Mesenchymal stem cell (in vitro differentiated cells and primary cell): ENCODE results near the gene TGM2.
A peak's percentile ranks its signal among the peaks of the same experiment; 100 is the strongest.

Experiments used
- DNase-seq: peaks from one replicate; pipeline ENCODE4 v3.0.0-alpha.2; 2013
- H2AFZ ChIP-seq: one replicate; pipeline ENCODE4 v1.6.1; 2013; ENCODE audit warnings: low read depth, mild to moderate bottlenecking, control low read depth, inconsistent platforms, low read length, moderate library complexity
- H2AK5ac ChIP-seq: 2 replicates; pipeline ENCODE4 v1.6.1; 2013; ENCODE audit warnings: low read length, moderate library complexity, mild to moderate bottlenecking, inconsistent platforms; ENCODE audit not compliant: severe bottlenecking
- H2BK120ac ChIP-seq: one replicate; pipeline ENCODE4 v1.6.1; 2013; ENCODE audit warnings: low read depth, mild to moderate bottlenecking, inconsistent platforms, low read length, moderate library complexity
- H2BK12ac ChIP-seq, 2 experiments: one replicate each; pipeline ENCODE4 v1.6.1; 2013; ENCODE audit warnings: inconsistent platforms in 2 of 2, low read length in 2 of 2, mild to moderate bottlenecking in 2 of 2, moderate library complexity in 2 of 2, control low read depth in 1 of 2
- H2BK15ac ChIP-seq: one replicate; pipeline ENCODE4 v1.6.1; 2013; ENCODE audit warnings: mild to moderate bottlenecking, low read depth, inconsistent platforms; ENCODE audit not compliant: poor library complexity, severe bottlenecking
- H2BK5ac ChIP-seq: 2 replicates; pipeline ENCODE4 v1.6.1; 2013; ENCODE audit warnings: low read depth, mild to moderate bottlenecking, low read length, control low read depth, inconsistent platforms; ENCODE audit not compliant: poor library complexity, severe bottlenecking
- H3K14ac ChIP-seq, 2 experiments: one replicate each; pipeline ENCODE4 v1.6.1; 2013; ENCODE audit warnings: inconsistent platforms in 2 of 2, low read length in 2 of 2, control low read depth in 1 of 2, mild to moderate bottlenecking in 1 of 2, moderate library complexity in 1 of 2
- H3K18ac ChIP-seq, 2 experiments: one replicate each; pipeline ENCODE4 v1.6.1; 2013; ENCODE audit warnings: inconsistent platforms in 2 of 2, low read length in 2 of 2, control low read depth in 1 of 2, low read depth in 1 of 2, mild to moderate bottlenecking in 1 of 2
- H3K23ac ChIP-seq, 2 experiments: one replicate each; pipeline ENCODE4 v1.6.1; 2013; ENCODE audit warnings: inconsistent platforms in 2 of 2, low read length in 2 of 2, mild to moderate bottlenecking in 2 of 2, moderate library complexity in 2 of 2, control low read depth in 1 of 2
- H3K27ac ChIP-seq: 2 replicates; pipeline ENCODE4 v1.5.1; 2013; ENCODE audit warnings: mild to moderate bottlenecking, moderate library complexity, low read length, control low read depth, inconsistent platforms; ENCODE audit not compliant: poor library complexity, severe bottlenecking
- H3K27me3 ChIP-seq, 2 experiments: 2 replicates each; pipeline versions ENCODE4 v1.6.1 to v1.7.0; 2013; ENCODE audit warnings: low read length in 2 of 2, mild to moderate bottlenecking in 2 of 2, moderate library complexity in 2 of 2, control low read depth in 1 of 2, inconsistent platforms in 1 of 2; ENCODE audit not compliant: control insufficient read depth in 1 of 2, insufficient read depth in 1 of 2
- H3K36me3 ChIP-seq, 2 experiments: 2 replicates each; pipeline versions ENCODE4 v1.6.1 to v1.7.0; 2013; ENCODE audit warnings: low read length in 2 of 2, control low read depth in 1 of 2, inconsistent platforms in 1 of 2, low read depth in 1 of 2, mild to moderate bottlenecking in 1 of 2; ENCODE audit not compliant: insufficient read depth in 2 of 2, control insufficient read depth in 1 of 2
- H3K4ac ChIP-seq, 2 experiments: one replicate each; pipeline ENCODE4 v1.6.1; 2013; ENCODE audit warnings: inconsistent platforms in 2 of 2, low read length in 2 of 2, mild to moderate bottlenecking in 2 of 2, moderate library complexity in 2 of 2, control low read depth in 1 of 2, low read depth in 1 of 2
- H3K4me1 ChIP-seq: 2 replicates; pipeline ENCODE4 v1.6.1; 2013; ENCODE audit warnings: low read depth, low read length, control low read depth; ENCODE audit not compliant: control insufficient read depth, insufficient read depth
- H3K4me2 ChIP-seq: 2 replicates; pipeline ENCODE4 v1.6.1; 2013; ENCODE audit warnings: low read length, mild to moderate bottlenecking, inconsistent platforms; ENCODE audit not compliant: poor library complexity, severe bottlenecking
- H3K4me3 ChIP-seq, 2 experiments: 2 replicates each; pipeline versions ENCODE4 v1.5.1 to v1.7.0; 2013; ENCODE audit warnings: low read length in 2 of 2, mild to moderate bottlenecking in 2 of 2, control low read depth in 1 of 2, low read depth in 1 of 2; ENCODE audit not compliant: insufficient read depth in 1 of 2
- H3K79me1 ChIP-seq: replicated peaks from 2 replicates; pipeline ENCODE4 v1.6.1; 2013; ENCODE audit warnings: mild to moderate bottlenecking, control low read depth, low read length, inconsistent platforms; ENCODE audit not compliant: poor library complexity, severe bottlenecking
- H3K9ac ChIP-seq: 2 replicates; pipeline ENCODE4 v1.7.0; 2013; ENCODE audit warnings: mild to moderate bottlenecking, low read length, moderate library complexity
- H3K9me3 ChIP-seq: 2 replicates; pipeline ENCODE4 v1.7.0; 2013; ENCODE audit warnings: mild to moderate bottlenecking, low read length; ENCODE audit not compliant: control insufficient read depth
- H4K8ac ChIP-seq: one replicate; pipeline ENCODE4 v1.6.1; 2013; ENCODE audit warnings: inconsistent platforms, mild to moderate bottlenecking, low read length, moderate library complexity
- H4K91ac ChIP-seq: one replicate; pipeline ENCODE4 v1.6.1; 2013; ENCODE audit warnings: mild to moderate bottlenecking, low read length, inconsistent platforms
- WGBS: methylation state at CpG from one replicate; pipeline ENCODE4 v1.1.7; 2013; ENCODE audit warnings: mixed read lengths; 5-methylcytosine and 5-hydroxymethylcytosine counted together

TGM2 gene

GRCh38 chr20:38136421-38137245 is 28.4 kb downstream of the TGM2 start:
- no peak for DNase-seq
- Histone ChIP-seq H4K8ac (peak overlapping the region; percentile 5), H2BK5ac (no peak overlapping the region), H3K4me1 (peaks cover 12% of the 10 kb centered on the region), H3K4ac (no peak overlapping the region), H3K27me3 (peaks cover 0 to 20% of the 10 kb centered on the region in 2 experiments), H3K4me2 (no peak overlapping the region), H2BK120ac (peak overlapping the region; percentile 37), H3K23ac (peak overlapping the region in 1 of 2 experiments; percentile 9), H2BK12ac (peak overlapping the region in 1 of 2 experiments; percentile 40), H2BK15ac (no peak overlapping the region), H3K27ac (no peak overlapping the region), H3K9me3 (no peaks in the 10 kb centered on the region), H3K9ac (no peak overlapping the region), H3K36me3 (peaks cover 0 to 26% of the 10 kb centered on the region in 2 experiments), H3K14ac (peak overlapping the region in 1 of 2 experiments; percentile 42), H2AFZ (no peak overlapping the region), H2AK5ac (no peak overlapping the region), H3K4me3 (no peak overlapping the region), H4K91ac (peak overlapping the region; percentile 16), H3K79me1 (no peaks in the 10 kb centered on the region), H3K18ac (peak overlapping the region in 1 of 2 experiments; percentile 11)
- 93% methylated on average over 14 of the region's 14 CpGs for WGBS

GRCh38 chr20:38135651-38136420 is 29.2 kb downstream of the TGM2 start:
- peaks cover 9% of the 10 kb centered on the region for H3K4me1 ChIP-seq
- no peaks in the 10 kb centered on the region for H3K79me1 ChIP-seq
- no peak overlapping the region for H3K4me2 ChIP-seq
- peak overlapping the region; percentile 31 for H4K8ac ChIP-seq
- no peak overlapping the region for H3K27ac ChIP-seq
- 97% methylated on average over 28 of the region's 28 CpGs for WGBS
- no peak overlapping the region for H2AK5ac ChIP-seq
- no peak overlapping the region for H2BK5ac ChIP-seq
- H4K91ac ChIP-seq: peak overlapping the region; percentile 45
- no peak for DNase-seq
- peaks cover 0 to 24% of the 10 kb centered on the region in 2 experiments for H3K27me3 ChIP-seq
- peak overlapping the region; percentile 69 to 86 for H2BK12ac ChIP-seq
- H2BK15ac ChIP-seq: no peak overlapping the region
- H3K4me3 ChIP-seq: no peak overlapping the region
- no peak overlapping the region for H3K9ac ChIP-seq
- H3K14ac ChIP-seq: no peak overlapping the region
- no peak overlapping the region for H2AFZ ChIP-seq
- H3K4ac ChIP-seq: peak overlapping the region in 1 of 2 experiments; percentile 65
- H3K18ac ChIP-seq: peak overlapping the region; percentile 40 to 76
- H3K23ac ChIP-seq: no peak overlapping the region
- H3K9me3 ChIP-seq: no peaks in the 10 kb centered on the region
- no peak overlapping the region for H2BK120ac ChIP-seq
- peaks cover 0 to 26% of the 10 kb centered on the region in 2 experiments for H3K36me3 ChIP-seq

GRCh38 chr20:38135271-38135650 is 29.8 kb downstream of the TGM2 start:
- Histone ChIP-seq H3K27me3 (peaks cover 0 to 24% of the 10 kb centered on the region in 2 experiments), H3K4me3 (no peak overlapping the region), H2AK5ac (peak overlapping the region; percentile 78), H2BK12ac (peak overlapping the region; percentile 69 to 86), H3K18ac (peak overlapping the region; percentile 59 to 81), H3K27ac (no peak overlapping the region), H3K4me1 (peaks cover 9% of the 10 kb centered on the region), H3K4me2 (no peak overlapping the region), H3K9me3 (no peaks in the 10 kb centered on the region), H2BK120ac (peak overlapping the region; percentile 85), H3K9ac (no peak overlapping the region), H3K14ac (peak overlapping the region in 1 of 2 experiments; percentile 26), H3K79me1 (no peaks in the 10 kb centered on the region), H4K91ac (peak overlapping the region; percentile 48), H2BK5ac (no peak overlapping the region), H2BK15ac (no peak overlapping the region), H4K8ac (peak overlapping the region; percentile 29), H2AFZ (no peak overlapping the region), H3K23ac (no peak overlapping the region), H3K4ac (peak overlapping the region in 1 of 2 experiments; percentile 65), H3K36me3 (peaks cover 0 to 26% of the 10 kb centered on the region in 2 experiments)
- 93% methylated on average over 7 of the region's 7 CpGs for WGBS
- DNase-seq: no peak
